Measurements from ENCODE around the gene COL4A4. TPM values are rescaled to one million over a fixed set of nuclear protein-coding genes. Genes with fewer than 3 reads are reported as not detected.
A peak's percentile ranks its signal among the peaks of the same experiment; 100 is the strongest.

Gene COL4A4
- total and polyA plus RNA-seq, 2 donors (not counting 3 experiments of a cell fraction or from before 2014, with no cell fraction given): not detected

GRCh38 chr2:227106845-227107759, 56.9 kb downstream of the COL4A4 start:
- Histone ChIP-seq H3K9me1 (replicated peaks; ENCODE audit: control insufficient read depth, extremely low read depth, insufficient read depth, low read length) (no peaks in the 10 kb centered on the region), H3K4me1 (ENCODE audit: control insufficient read depth, extremely low read depth, insufficient read depth, low read length) (no peaks in the 10 kb centered on the region), H3K27ac (ENCODE audit: insufficient read depth, low read depth, low read length) (no peak overlapping the region), H3K4me2 (ENCODE audit: insufficient read depth, low read length) (no peak overlapping the region), H3K79me2 (ENCODE audit: control insufficient read depth, insufficient read depth, low read length) (no peaks in the 10 kb centered on the region), H3K36me3 (ENCODE audit: control insufficient read depth in 2 of 2, extremely low read depth in 1 of 2, insufficient read depth in 2 of 2, low read length in 2 of 2) (no peaks in the 10 kb centered on the region), H3K9ac (replicated peaks; ENCODE audit: extremely low read depth, insufficient read depth, low read length) (no peak overlapping the region), H3K27me3 (ENCODE audit: control insufficient read depth in 2 of 2, insufficient read depth in 2 of 2, low read length in 2 of 2) (no peaks in the 10 kb centered on the region), H4K20me1 (replicated peaks; ENCODE audit: control insufficient read depth, extremely low read depth, insufficient read depth, low read length) (no peaks in the 10 kb centered on the region), H2AFZ (ENCODE audit: low read depth, low read length) (no peak overlapping the region), H3K4me3 (replicated peaks in 1 of 3; ENCODE audit: insufficient read depth in 1 of 3, low read depth in 1 of 3, low read length in 3 of 3) (no peak overlapping the region), H3K9me3 (replicated peaks; ENCODE audit: control insufficient read depth, insufficient read depth, low read length) (no peaks in the 10 kb centered on the region)
- TF ChIP-seq, protein P1, sequence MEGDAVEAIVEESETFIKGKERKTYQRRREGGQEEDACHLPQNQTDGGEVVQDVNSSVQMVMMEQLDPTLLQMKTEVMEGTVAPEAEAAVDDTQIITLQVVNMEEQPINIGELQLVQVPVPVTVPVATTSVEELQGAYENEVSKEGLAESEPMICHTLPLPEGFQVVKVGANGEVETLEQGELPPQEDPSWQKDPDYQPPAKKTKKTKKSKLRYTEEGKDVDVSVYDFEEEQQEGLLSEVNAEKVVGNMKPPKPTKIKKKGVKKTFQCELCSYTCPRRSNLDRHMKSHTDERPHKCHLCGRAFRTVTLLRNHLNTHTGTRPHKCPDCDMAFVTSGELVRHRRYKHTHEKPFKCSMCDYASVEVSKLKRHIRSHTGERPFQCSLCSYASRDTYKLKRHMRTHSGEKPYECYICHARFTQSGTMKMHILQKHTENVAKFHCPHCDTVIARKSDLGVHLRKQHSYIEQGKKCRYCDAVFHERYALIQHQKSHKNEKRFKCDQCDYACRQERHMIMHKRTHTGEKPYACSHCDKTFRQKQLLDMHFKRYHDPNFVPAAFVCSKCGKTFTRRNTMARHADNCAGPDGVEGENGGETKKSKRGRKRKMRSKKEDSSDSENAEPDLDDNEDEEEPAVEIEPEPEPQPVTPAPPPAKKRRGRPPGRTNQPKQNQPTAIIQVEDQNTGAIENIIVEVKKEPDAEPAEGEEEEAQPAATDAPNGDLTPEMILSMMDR (IDR thresholded peaks at IDR 0.05; ENCODE audit: extremely low read depth in 1 of 2, insufficient read depth in 1 of 2, low read depth in 1 of 2, low read length in 2 of 2): peak; percentile 26 to 34
- no peak for TF ChIP-seq EZH2 (IDR thresholded peaks at IDR 0.05; ENCODE audit: borderline replicate concordance, low read depth, low read length, severe bottlenecking)
- no peak for TF ChIP-seq JUN (IDR thresholded peaks at IDR 0.05; ENCODE audit: borderline replicate concordance, insufficient read depth, insufficient read length, low read depth)
- TF ChIP-seq FOS (IDR thresholded peaks at IDR 0.05; ENCODE audit: borderline replicate concordance, insufficient read depth, low read length): no peak
- TF ChIP-seq, protein P2, sequence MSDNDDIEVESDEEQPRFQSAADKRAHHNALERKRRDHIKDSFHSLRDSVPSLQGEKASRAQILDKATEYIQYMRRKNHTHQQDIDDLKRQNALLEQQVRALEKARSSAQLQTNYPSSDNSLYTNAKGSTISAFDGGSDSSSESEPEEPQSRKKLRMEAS (IDR thresholded peaks at IDR 0.05; ENCODE audit: insufficient read depth, insufficient read length): no peak
- TF ChIP-seq POLR2A (IDR thresholded peaks at IDR 0.05; ENCODE audit: low read depth, low read length): no peak
- no peak for TF ChIP-seq GATA2 (IDR thresholded peaks at IDR 0.05; ENCODE audit: insufficient read depth, insufficient read length, low read depth, low read length)
- TF ChIP-seq POLR2AphosphoS5 (IDR thresholded peaks at IDR 0.05; ENCODE audit: insufficient read depth, low read depth, low read length): no peak
- intact Hi-C loops (cut with micrococcal nuclease): loop anchor here (1.0 to 5.0 kb wide), 6 partner anchors 74 to 1985 kb away; no protein-coding TSS in a partner anchor
- BruUV-seq (replicated peaks): no TSS peak
- CTCF ChIA-PET: interaction anchor here (0.7 to 2.9 kb wide), 2 partner anchors 1026 to 1442 kb away, joined by 3 to 28 read pairs; no protein-coding TSS in a partner anchor
- FAIRE-seq: peak; percentile 57
- dilution Hi-C loops (cut with MboI; ENCODE audit: extremely low pct_ligation_motif_present, low sequenced_read_pairs): no loop called here
- POLR2A ChIA-PET: no interaction called here
- DNase-seq (ENCODE audit: low read depth, low spot score): peak; percentile 32
